H1 (cell line): ENCODE data around the gene HS6ST1. TPM values are rescaled to one million over a fixed set of nuclear protein-coding genes. Genes with fewer than 3 reads are reported as not detected.
A peak's percentile ranks its signal among the peaks of the same experiment; 100 is the strongest.

Source experiments
- CTCF ChIA-PET: fragments of 300-600 bp; sonication (Branson Sonifier 250); formaldehyde crosslinking; loops from one replicate; lab custom pipeline; 2021; ENCODE audit not compliant: partially characterized antibody; lab: Charles Lee
- POLR2A ChIA-PET: fragments of 300-600 bp; sonication (Branson Sonifier 250); formaldehyde crosslinking; loops from one replicate; lab custom pipeline; 2021; ENCODE audit warnings: inconsistent platforms; ENCODE audit not compliant: partially characterized antibody; lab: Charles Lee
- DNase-seq, 2 experiments: peaks; one replicate each; pipeline versions ENCODE4 v3.0.0 to v3.0.0-alpha.2; 2010 to 2022; ENCODE audit warnings: low spot score in 2 of 2, low read depth in 1 of 2, mixed read lengths in 1 of 2
- FAIRE-seq: peaks from 2 replicates; lab custom pipeline; 2011; peaks lifted over from hg19 to GRCh38; lab: Jason Lieb, UNC
- H2AFZ ChIP-seq: 2 replicates; pipeline ENCODE4 v1.8.1; 2012; ENCODE audit warnings: low read length, inconsistent platforms
- H2AK5ac ChIP-seq: 2 replicates; pipeline ENCODE4 v1.6.1; 2013; ENCODE audit warnings: low read depth, low read length
- H2BK120ac ChIP-seq: replicated peaks from 2 replicates; pipeline ENCODE3; 2013; ENCODE audit warnings: low read depth, low read length, inconsistent platforms
- H2BK12ac ChIP-seq: 2 replicates; pipeline ENCODE4 v1.6.1; 2013; ENCODE audit warnings: low read depth, low read length
- H2BK15ac ChIP-seq: 2 replicates; pipeline ENCODE4 v1.6.1; 2013; ENCODE audit warnings: low read length
- H2BK20ac ChIP-seq: 2 replicates; pipeline ENCODE4 v1.6.1; 2013; ENCODE audit warnings: low read length
- H2BK5ac ChIP-seq: 2 replicates; pipeline ENCODE4 v1.6.1; 2013; ENCODE audit warnings: low read depth, low read length
- H3K14ac ChIP-seq: 2 replicates; pipeline ENCODE4 v1.6.1; 2013; ENCODE audit warnings: inconsistent platforms; ENCODE audit not compliant: insufficient read length
- H3K18ac ChIP-seq: 2 replicates; pipeline ENCODE4 v1.6.1; 2013; ENCODE audit warnings: low read length; ENCODE audit errors: extremely low read depth
- H3K23ac ChIP-seq: 2 replicates; pipeline ENCODE4 v1.6.1; 2013; ENCODE audit warnings: inconsistent platforms; ENCODE audit not compliant: insufficient read length
- H3K23me2 ChIP-seq: 2 replicates; pipeline ENCODE4 v1.6.1; 2013; ENCODE audit warnings: low read depth, low read length
- H3K27ac ChIP-seq: 2 replicates; pipeline ENCODE4 v1.6.1; 2011; ENCODE audit warnings: low read depth, low read length, inconsistent platforms
- H3K27me3 ChIP-seq, 4 experiments: replicated peaks in 1 of 4; 1 replicate in 1 of 4; 2 replicates in 3 of 4; pipeline versions ENCODE4 v1.6.1 to v1.8.1; 2011 to 2013; ENCODE audit warnings: low read length in 3 of 4, mild to moderate bottlenecking in 3 of 4, inconsistent platforms in 2 of 4, mixed read lengths in 2 of 4, moderate library complexity in 1 of 4; ENCODE audit not compliant: control insufficient read depth in 3 of 4, insufficient read depth in 3 of 4; ENCODE audit errors: extremely low read depth in 1 of 4
- H3K36me3 ChIP-seq, 4 experiments: 2 replicates each; pipeline versions ENCODE4 v1.6.1 to v1.8.1; 2011 to 2013; ENCODE audit warnings: mild to moderate bottlenecking in 4 of 4, low read length in 3 of 4, moderate library complexity in 2 of 4, control low read depth in 1 of 4, inconsistent platforms in 1 of 4; ENCODE audit not compliant: insufficient read depth in 4 of 4, control insufficient read depth in 2 of 4
- H3K4ac ChIP-seq: replicated peaks from 2 replicates; pipeline ENCODE3; 2013; ENCODE audit warnings: low read length, low read depth, mixed read lengths, inconsistent platforms; ENCODE audit not compliant: insufficient read length
- H3K4me1 ChIP-seq, 4 experiments: replicated peaks in 1 of 4; 1 replicate in 1 of 4; 2 replicates in 3 of 4; pipeline versions ENCODE4 v1.6.1 to v1.8.1; 2011 to 2013; ENCODE audit warnings: low read length in 3 of 4, inconsistent platforms in 2 of 4, mixed read lengths in 1 of 4; ENCODE audit not compliant: insufficient read depth in 4 of 4, control insufficient read depth in 3 of 4
- H3K4me2 ChIP-seq, 2 experiments: 2 replicates each; pipeline versions ENCODE4 v1.6.1 to v1.8.1; 2011 to 2013; ENCODE audit warnings: low read depth in 2 of 2, low read length in 2 of 2, control low read depth in 1 of 2, inconsistent platforms in 1 of 2, mild to moderate bottlenecking in 1 of 2; ENCODE audit not compliant: insufficient read depth in 1 of 2
- H3K4me3 ChIP-seq, 4 experiments: fragments of 200-600, 300-600 bp in 1 of 4; sonication (generic), shearing (Covaris generic), sonication (Bioruptor Twin) in 1 of 4; 2 replicates each; pipeline versions ENCODE4 v1.5.1 to v1.8.1; 2011 to 2016; ENCODE audit warnings: low read length in 4 of 4, low read depth in 3 of 4, control low read depth in 2 of 4, inconsistent platforms in 2 of 4, mild to moderate bottlenecking in 2 of 4, mixed read lengths in 1 of 4, moderate library complexity in 1 of 4; ENCODE audit not compliant: insufficient read depth in 2 of 4; ENCODE audit errors: extremely low read depth in 1 of 4
- H3K56ac ChIP-seq: replicated peaks from 2 replicates; pipeline ENCODE3; 2013; ENCODE audit warnings: low read depth, mild to moderate bottlenecking, mixed read lengths, low read length, inconsistent platforms; ENCODE audit not compliant: insufficient read length
- H3K79me1 ChIP-seq: 2 replicates; pipeline ENCODE4 v1.6.1; 2013; ENCODE audit warnings: low read depth, low read length, control low read depth
- H3K79me2 ChIP-seq, 2 experiments: 2 replicates each; pipeline versions ENCODE4 v1.6.1 to v1.8.1; 2012 to 2013; ENCODE audit warnings: low read length in 2 of 2, mild to moderate bottlenecking in 2 of 2, inconsistent platforms in 1 of 2; ENCODE audit not compliant: insufficient read depth in 2 of 2, control insufficient read depth in 1 of 2
- H3K9ac ChIP-seq, 4 experiments: replicated peaks in 1 of 4; 1 replicate in 1 of 4; 2 replicates in 3 of 4; pipeline versions ENCODE4 v1.6.1 to v1.8.1; 2011 to 2013; ENCODE audit warnings: low read depth in 3 of 4, low read length in 3 of 4, control low read depth in 2 of 4, mild to moderate bottlenecking in 2 of 4, moderate library complexity in 2 of 4, inconsistent platforms in 1 of 4; ENCODE audit errors: extremely low read depth in 1 of 4
- H3K9me3 ChIP-seq, 2 experiments: 2 replicates each; pipeline versions ENCODE4 v1.6.1 to v1.8.1; 2012 to 2013; ENCODE audit warnings: mild to moderate bottlenecking in 2 of 2, moderate library complexity in 2 of 2, control low read depth in 1 of 2, inconsistent platforms in 1 of 2, low read depth in 1 of 2, low read length in 1 of 2, mixed read lengths in 1 of 2; ENCODE audit not compliant: insufficient read depth in 2 of 2
- H4K20me1 ChIP-seq, 2 experiments: replicated peaks in 1 of 2; 2 replicates each; pipeline versions ENCODE3 to v1.8.1; 2011 to 2013; ENCODE audit warnings: inconsistent platforms in 2 of 2, low read length in 2 of 2, mild to moderate bottlenecking in 1 of 2; ENCODE audit not compliant: insufficient read depth in 2 of 2, control insufficient read depth in 1 of 2
- H4K5ac ChIP-seq: 2 replicates; pipeline ENCODE4 v1.6.1; 2013; ENCODE audit warnings: low read length, low read depth, mixed read lengths, inconsistent platforms; ENCODE audit not compliant: insufficient read length
- H4K8ac ChIP-seq: 2 replicates; pipeline ENCODE4 v1.8.0; 2013; ENCODE audit warnings: mild to moderate bottlenecking, moderate library complexity, low read length, inconsistent platforms; ENCODE audit not compliant: insufficient read depth; ENCODE audit errors: extremely low read depth
- H4K91ac ChIP-seq: replicated peaks from 2 replicates; pipeline ENCODE3; 2013; ENCODE audit warnings: low read length, mixed read lengths, inconsistent platforms; ENCODE audit not compliant: insufficient read length
- RNF2 ChIP-seq: fragments of 200-900, 300-1000 bp; sonication (generic); IDR thresholded peaks from 2 replicates; pipeline ENCODE4 v1.7.1; 2016; ENCODE audit warnings: borderline replicate concordance, low read depth, mild to moderate bottlenecking, antibody characterized with exemption, low read length; ENCODE audit not compliant: poor library complexity, severe bottlenecking; ENCODE audit errors: missing control alignments
- WGBS, 2 experiments: shearing (Covaris generic) in 1 of 2; methylation state at CpG; one replicate each; pipeline versions ENCODE4 v1.1.6 to v1.1.7; 2013 to 2015; ENCODE audit warnings: low lambda C conversion rate in 2 of 2, mixed read lengths in 2 of 2, inconsistent platforms in 1 of 2, low coverage in 1 of 2, missing lambda C conversion rate in 1 of 2; ENCODE audit not compliant: insufficient replicate concordance in 2 of 2, insufficient coverage in 1 of 2, insufficient read length in 1 of 2; ENCODE audit errors: extremely low coverage in 1 of 2, missing lambda C conversion rate in 1 of 2; 5-methylcytosine and 5-hydroxymethylcytosine counted together
- polyA plus RNA-seq, 7 experiments: library from polyadenylated mRNA; depleted of rRNA in 3 of 7; stranded (reverse) in 5 of 7; unstranded in 2 of 7; fragments of >200 nt in 5 of 7; fragments of 200-250 nt in 2 of 7; gene quantifications; 1 replicate in 5 of 7; 2 replicates in 1 of 7; 4 replicates in 1 of 7; pipeline versions ENCODE4 v1.2.1 to v1.2.3, GENCODE V29; 2011 to 2013; ENCODE audit warnings: missing spikeins in 2 of 7, mixed read lengths in 2 of 7
- total RNA-seq: library from RNA; stranded (reverse); fragmentation: NEBNext Ultra II Directional; extraction: Animal tissue kit (Norgen Biotek cat#: 25700); gene quantifications from 2 replicates; pipeline ENCODE4 v1.2.1, GENCODE V29; 2021

HS6ST1 gene
- total and polyA plus RNA-seq, 2 of the 8 experiments (the other 6 are each of a cell fraction or from before 2014, with no cell fraction given), result 37.4 to 74.6 TPM

- POLR2A ChIA-PET, result interaction anchor here (1.2 to 1.9 kb wide), 3 partner anchors 9 to 13 kb away, joined by 3 to 4 read pairs (median 4); no protein-coding TSS in a partner anchor
- peaks cover 0 to 56% of the 10 kb centered on the region in 2 experiments; a peak in 2 of 4 replicates for H3K79me2 ChIP-seq
Observed at GRCh38 chr2:128272601-128273468, 45.8 kb downstream of the HS6ST1 start.

More at GRCh38 chr2:128272601-128273468, 45.8 kb downstream of the HS6ST1 start:
- Histone ChIP-seq H2BK5ac (peak overlapping the region; percentile 26; the same call in 1 of the 2 replicates), H2BK20ac (no peak overlapping the region), H3K56ac (no peak overlapping the region), H2BK120ac (no peak overlapping the region), H3K4me1 (no peaks in the 10 kb centered on the region; a peak in 1 of 7 replicates), H3K36me3 (peaks cover 2 to 12% (median 6%) of the 10 kb centered on the region in 4 experiments; a peak in 5 of 8 replicates), H3K79me1 (peaks cover 22% of the 10 kb centered on the region), H2AFZ (no peak overlapping the region), H2BK12ac (no peak overlapping the region), H4K20me1 (peaks cover 20 to 47% of the 10 kb centered on the region in 2 experiments), H3K18ac (no peak overlapping the region; the same call in 1 of the 2 replicates), H3K9me3 (no peaks in the 10 kb centered on the region), H4K8ac (peak overlapping the region; percentile 57; the same call in 1 of the 2 replicates), H3K14ac (no peak overlapping the region), H3K27me3 (peaks cover 0 to 2% (median under 1%) of the 10 kb centered on the region in 4 experiments; a peak in 1 of 7 replicates), H3K27ac (no peak overlapping the region), H4K91ac (no peak overlapping the region), H4K5ac (no peak overlapping the region), H3K4me3 (no peak overlapping the region), H2AK5ac (no peak overlapping the region), H3K4ac (no peak overlapping the region), H3K23ac (no peak overlapping the region), H3K23me2 (no peaks in the 10 kb centered on the region), H3K4me2 (no peak overlapping the region), H3K9ac (no peak overlapping the region; a peak in 1 of 7 replicates), H2BK15ac (no peak overlapping the region)
- FAIRE-seq, result no peak
- CTCF ChIA-PET, result interaction anchor here (0.6 to 1.0 kb wide), 3 partner anchors 18 to 37 kb away, joined by 3 read pairs; no protein-coding TSS in a partner anchor
- TF ChIP-seq RNF2, result no peak
- no peak for DNase-seq
- 93% methylated on average over 18 of the region's 18 CpGs; no CpG with 5 or more reads in 1 of the 2 experiments for WGBS, 2 experiments
